ENCODE results near the gene COL5A3. TPM values are rescaled to one million over a fixed set of nuclear protein-coding genes. Genes with fewer than 3 reads are reported as not detected.
A peak's percentile ranks its signal among the peaks of the same experiment; 100 is the strongest.

COL5A3 gene
- total RNA-seq, 2 donors from 2014 or later: 2.0 to 12.7 TPM

DNA sequence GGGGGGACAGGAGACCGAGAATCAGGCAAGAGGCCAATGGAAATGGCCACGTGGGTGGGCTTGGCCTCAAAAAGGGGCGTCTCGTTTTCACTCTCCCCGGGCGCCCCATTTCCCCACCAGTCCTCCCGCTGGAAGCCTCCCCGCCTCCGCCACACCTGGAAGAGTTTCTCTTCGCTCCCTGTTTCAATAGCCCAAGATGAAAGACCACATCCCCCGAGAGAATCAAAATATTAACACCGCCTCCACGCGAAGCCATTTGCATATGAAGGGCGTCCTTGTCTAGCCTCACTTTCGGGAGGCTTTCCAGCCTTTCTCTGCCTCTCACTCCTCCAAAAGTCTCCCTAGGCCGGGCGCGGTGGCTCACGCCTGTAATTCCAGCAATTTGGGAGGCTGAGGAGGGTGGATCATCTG lies 73.3 kb downstream of the COL5A3 start:
- Histone ChIP-seq H3K4me1 (replicated peaks) (no peaks in the 10 kb centered on the region), H3K27me3 (replicated peaks; ENCODE audit: insufficient read depth) (no peaks in the 10 kb centered on the region), H3K9me3 (no peaks in the 10 kb centered on the region), H3K4me3 (peak overlapping the region in 1 of 2 donors; percentile 39), H3K36me3 (no peaks in the 10 kb centered on the region), H3K27ac (no peak overlapping the region)
- intact Hi-C loops (cut with DNase I): loop anchor here (10.0 kb wide), 1 partner anchor 318 kb away; the partner anchor contains the start of gene MRPL4
- no peak for DNase-seq (ENCODE audit: low spot score)
- TF ChIP-seq, protein P1, sequence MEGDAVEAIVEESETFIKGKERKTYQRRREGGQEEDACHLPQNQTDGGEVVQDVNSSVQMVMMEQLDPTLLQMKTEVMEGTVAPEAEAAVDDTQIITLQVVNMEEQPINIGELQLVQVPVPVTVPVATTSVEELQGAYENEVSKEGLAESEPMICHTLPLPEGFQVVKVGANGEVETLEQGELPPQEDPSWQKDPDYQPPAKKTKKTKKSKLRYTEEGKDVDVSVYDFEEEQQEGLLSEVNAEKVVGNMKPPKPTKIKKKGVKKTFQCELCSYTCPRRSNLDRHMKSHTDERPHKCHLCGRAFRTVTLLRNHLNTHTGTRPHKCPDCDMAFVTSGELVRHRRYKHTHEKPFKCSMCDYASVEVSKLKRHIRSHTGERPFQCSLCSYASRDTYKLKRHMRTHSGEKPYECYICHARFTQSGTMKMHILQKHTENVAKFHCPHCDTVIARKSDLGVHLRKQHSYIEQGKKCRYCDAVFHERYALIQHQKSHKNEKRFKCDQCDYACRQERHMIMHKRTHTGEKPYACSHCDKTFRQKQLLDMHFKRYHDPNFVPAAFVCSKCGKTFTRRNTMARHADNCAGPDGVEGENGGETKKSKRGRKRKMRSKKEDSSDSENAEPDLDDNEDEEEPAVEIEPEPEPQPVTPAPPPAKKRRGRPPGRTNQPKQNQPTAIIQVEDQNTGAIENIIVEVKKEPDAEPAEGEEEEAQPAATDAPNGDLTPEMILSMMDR (IDR thresholded peaks at IDR 0.05): no peak
- no peak for TF ChIP-seq POLR2A (IDR thresholded peaks at IDR 0.05)
- no peak for TF ChIP-seq POLR2AphosphoS5 (IDR thresholded peaks at IDR 0.05)
- whole genome bisulfite sequencing: 23% methylated on average over 20 of the region's 20 CpGs

DNA sequence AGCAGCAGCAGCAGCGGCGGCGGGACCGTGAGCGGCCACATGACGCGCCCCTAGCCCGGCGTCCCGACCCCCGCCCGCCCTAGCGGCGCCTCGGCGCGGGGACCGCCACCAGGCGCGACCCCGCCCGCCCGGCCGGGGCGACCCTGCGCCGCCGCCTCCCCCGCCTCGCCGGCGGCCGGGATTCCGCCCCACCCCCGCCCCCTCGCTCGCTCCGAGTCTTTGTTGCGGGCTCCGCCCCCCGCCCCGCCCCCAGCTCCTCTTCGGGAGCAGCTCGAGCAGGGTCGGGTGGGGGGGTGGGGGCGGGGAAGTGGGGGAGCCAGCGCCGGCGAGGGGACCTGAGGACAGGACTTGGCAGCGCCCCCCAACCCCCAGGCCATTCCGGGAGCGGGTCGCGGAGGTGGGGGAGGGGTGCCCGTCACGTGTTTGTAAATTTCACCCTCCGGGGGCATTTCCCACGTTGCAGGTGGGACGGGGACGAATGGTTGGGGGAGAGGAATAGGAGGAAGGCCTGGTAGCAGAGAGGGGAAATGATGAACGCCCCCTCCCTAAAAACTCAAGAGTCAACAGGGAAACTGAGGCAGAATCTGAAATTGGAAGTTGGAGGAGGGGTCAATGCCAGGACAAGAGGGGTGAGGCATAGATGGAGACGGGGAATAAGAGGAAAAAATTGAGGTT lies 73.8 kb downstream of the COL5A3 start, which contains the start of gene OLFM2:
TSS of gene OLFM2 (minus strand) at position 190 of the 675 bp plus-strand sequence. CDS start at position 41, 149 bp downstream.
- WGBS: 1% methylated on average over 39 of the region's 62 CpGs
- intact Hi-C loops (cut with DNase I): loop anchor here (10.0 kb wide), 1 partner anchor 318 kb away; the partner anchor contains the start of gene MRPL4

DNA sequence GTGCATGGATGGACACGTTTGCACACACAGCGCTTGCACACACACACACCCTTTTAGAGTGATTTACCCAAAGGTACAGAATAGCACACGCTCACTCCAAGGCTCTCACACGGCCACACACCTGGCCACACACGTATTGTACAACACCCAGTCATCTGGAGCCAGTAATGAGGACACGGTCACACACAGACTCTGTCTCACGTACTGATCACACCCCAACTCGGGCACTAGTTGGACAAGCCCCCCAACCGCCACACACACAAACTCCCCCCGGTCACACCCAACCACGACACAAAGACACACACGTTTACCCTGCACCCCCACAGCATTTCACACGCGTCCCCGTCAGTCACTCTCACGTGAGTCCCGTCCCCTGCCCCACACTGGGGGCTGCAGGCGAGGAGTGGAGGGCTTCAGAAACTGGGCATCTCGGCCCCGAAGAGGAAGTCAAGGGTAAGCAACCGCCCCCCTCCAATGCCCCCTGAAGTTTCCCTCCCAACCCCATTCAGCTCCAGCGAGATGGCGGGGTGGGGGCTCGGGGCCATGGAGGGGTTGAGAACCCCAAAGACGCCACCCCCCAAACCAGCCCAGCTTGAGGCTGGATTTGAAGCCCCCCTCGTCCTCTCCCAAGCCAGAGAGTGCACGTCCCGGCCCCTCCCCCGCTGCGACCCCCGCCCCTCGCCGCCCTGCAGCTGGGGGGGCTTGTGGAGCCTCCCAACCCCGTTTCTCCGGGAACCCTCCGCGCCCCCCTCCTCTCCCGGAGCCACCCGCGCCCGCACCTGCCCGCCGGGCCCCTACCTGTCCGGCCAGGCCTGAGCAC lies 74.6 kb downstream of the COL5A3 start:
- intact Hi-C loops (cut with DNase I): loop anchor here (10.0 kb wide), 1 partner anchor 319 kb away; the partner anchor contains the start of gene MRPL4
- no peaks in the 10 kb centered on the region for H3K4me1 ChIP-seq (replicated peaks)
- peak overlapping the region in 1 of 2 donors; percentile 42 for H3K27ac ChIP-seq
- DNase-seq (ENCODE audit: low spot score): no peak
- 1% methylated on average over 42 of the region's 44 CpGs for WGBS
- TF ChIP-seq, protein P1 (IDR thresholded peaks at IDR 0.05): no peak
- TF ChIP-seq POLR2AphosphoS5 (IDR thresholded peaks at IDR 0.05): no peak
- no peak for TF ChIP-seq POLR2A (IDR thresholded peaks at IDR 0.05)
- no peaks in the 10 kb centered on the region for H3K9me3 ChIP-seq
- H3K36me3 ChIP-seq: no peaks in the 10 kb centered on the region
- no peaks in the 10 kb centered on the region for H3K27me3 ChIP-seq (replicated peaks; ENCODE audit: insufficient read depth)
- H3K4me3 ChIP-seq: peak overlapping the region; percentile 39 to 52

More for the DNA sequence above, 73.8 kb downstream of the COL5A3 start, which contains the start of gene OLFM2:
- Histone ChIP-seq H3K36me3 (no peaks in the 10 kb centered on the region), H3K4me1 (replicated peaks) (no peaks in the 10 kb centered on the region), H3K27ac (peak within 1 kb of the TSS in 1 of 2 donors; percentile 42), H3K27me3 (replicated peaks; ENCODE audit: insufficient read depth) (no peaks in the 10 kb centered on the region), H3K9me3 (no peaks in the 10 kb centered on the region), H3K4me3 (peak within 1 kb of the TSS; percentile 39 to 52)
- no peak for DNase-seq (ENCODE audit: low spot score)
- TF ChIP-seq POLR2AphosphoS5 (IDR thresholded peaks at IDR 0.05): no peak
- TF ChIP-seq POLR2A (IDR thresholded peaks at IDR 0.05): no peak
- TF ChIP-seq, protein P1 (IDR thresholded peaks at IDR 0.05): no peak

DNA sequence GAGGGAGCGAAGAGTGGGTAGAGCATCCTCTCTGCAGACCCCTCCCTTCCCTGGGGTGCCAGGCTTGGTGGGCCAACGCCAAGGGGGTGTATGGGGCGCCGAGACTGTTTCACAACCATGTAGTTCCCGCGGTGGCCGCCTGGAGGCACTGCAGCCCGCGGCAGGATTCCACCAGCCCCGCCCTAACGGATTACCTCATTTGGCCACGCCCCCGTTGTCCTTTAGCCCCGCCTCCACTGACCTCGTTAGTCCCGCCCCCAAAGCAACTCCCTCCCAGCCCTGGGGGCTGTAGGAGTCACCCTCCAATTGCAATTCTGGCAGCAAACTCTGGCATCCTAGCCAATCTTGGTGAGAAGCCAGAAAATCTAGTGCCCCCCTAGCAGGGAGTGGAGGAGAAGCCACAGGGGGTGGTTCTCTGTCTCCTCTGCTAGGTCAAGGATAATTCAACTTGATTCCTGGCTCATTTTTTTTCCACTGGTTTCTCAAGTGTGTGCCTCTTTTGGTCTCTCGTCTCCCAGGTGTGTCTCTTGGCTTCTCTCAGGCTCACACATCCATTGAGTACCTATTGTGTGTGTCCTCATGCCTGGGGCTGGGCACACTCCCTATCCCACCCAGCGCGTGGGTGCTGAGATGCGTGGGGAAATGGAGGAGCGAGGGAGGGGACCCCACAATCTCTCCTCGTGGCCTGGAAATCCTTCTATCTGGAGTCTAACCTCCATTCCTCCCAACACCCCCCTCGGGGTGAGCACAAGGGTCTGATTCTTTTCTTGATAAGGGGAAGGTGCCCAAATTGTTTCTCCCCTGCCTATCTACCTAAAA lies 76.0 kb downstream of the COL5A3 start:
- WGBS: 12% methylated on average over 23 of the region's 23 CpGs
- Histone ChIP-seq H3K27ac (peak overlapping the region in 1 of 2 donors; percentile 20), H3K4me1 (replicated peaks) (no peaks in the 10 kb centered on the region), H3K4me3 (no peak overlapping the region), H3K9me3 (no peaks in the 10 kb centered on the region), H3K27me3 (replicated peaks; ENCODE audit: insufficient read depth) (no peaks in the 10 kb centered on the region), H3K36me3 (no peaks in the 10 kb centered on the region)
- TF ChIP-seq POLR2AphosphoS5 (IDR thresholded peaks at IDR 0.05) (peak; percentile 30), POLR2A (IDR thresholded peaks at IDR 0.05) (no peak)
- TF ChIP-seq, protein P1 (IDR thresholded peaks at IDR 0.05): peak; percentile 65 to 90 (median 77)
- intact Hi-C loops (cut with DNase I): loop anchor here (10.0 kb wide), 1 partner anchor 320 kb away; the partner anchor contains the start of gene MRPL4
- peak; percentile 52 for DNase-seq (ENCODE audit: low spot score)

Data from prostate gland (tissue), 2 donors.